Left ventricle myocardium inferior (tissue), 1 donor: Measurements from ENCODE around the gene BICC1. TPM values are rescaled to one million over a fixed set of nuclear protein-coding genes. Genes with fewer than 3 reads are reported as not detected.

Experiments used
- DNase-seq: peaks from one replicate; pipeline ENCODE4 v3.0.0-alpha.2; 2020
- H3K27ac ChIP-seq: fragments of 200-600 bp; replicated peaks from 2 replicates; pipeline ENCODE4 v1.8.0; 2021
- H3K27me3 ChIP-seq: fragments of 200-600 bp; 2 replicates; pipeline ENCODE4 v1.8.0; 2021; ENCODE audit warnings: low read depth
- H3K36me3 ChIP-seq: fragments of 200-600 bp; 2 replicates; pipeline ENCODE4 v1.8.0; 2021
- H3K4me1 ChIP-seq: fragments of 200-600 bp; 2 replicates; pipeline ENCODE4 v1.8.0; 2021
- H3K4me3 ChIP-seq: fragments of 200-600 bp; 2 replicates; pipeline ENCODE4 v1.8.0; 2021; ENCODE audit warnings: mild to moderate bottlenecking, moderate library complexity
- H3K9me3 ChIP-seq: fragments of 200-600 bp; replicated peaks from 2 replicates; pipeline ENCODE4 v1.8.0; 2021
- intact Hi-C: fragments of 100-400 bp; cut with micrococcal nuclease; formaldehyde crosslinking; loops from one replicate; pipeline ENCODE4 v1.11.0; 2022
- total RNA-seq: library from RNA; stranded (reverse); fragmentation: NEBNext Ultra II Directional; extraction: Animal tissue kit (Norgen Biotek cat#: 25700); gene quantifications from one replicate; pipeline ENCODE4 v1.2.1, GENCODE V29; 2021
- TF ChIP-seq, protein P1 (sequence below): fragments of 200-600 bp; IDR thresholded peaks from 2 replicates; pipeline ENCODE4 v1.8.0; 2021; ENCODE audit warnings: antibody characterized with exemption, mild to moderate bottlenecking, borderline replicate concordance
- donor health status: DM: no; HTN: yes; CAD: no; lungs with severe emphysema.

Gene BICC1
- total RNA-seq, 1 donor from 2014 or later: 5.7 TPM

DNA sequence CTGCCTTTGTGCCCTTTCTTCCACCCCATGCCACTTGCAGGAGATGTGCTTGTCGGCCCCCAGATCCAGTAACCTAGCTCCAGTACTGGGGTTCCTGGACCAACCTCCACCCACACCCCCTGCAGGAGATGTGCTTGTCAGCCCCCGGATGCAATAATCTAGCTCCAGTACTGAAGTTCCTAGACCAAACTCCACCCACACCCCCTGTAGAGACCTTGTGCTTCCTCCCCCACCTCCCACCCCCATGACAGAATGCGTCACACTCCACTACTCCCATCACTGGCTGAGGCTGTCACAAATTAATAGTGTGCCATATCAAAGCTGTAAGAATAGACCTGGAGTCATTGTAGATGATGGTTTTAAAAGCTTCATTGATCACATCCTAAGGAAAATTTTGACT, 185.0 kb downstream of the BICC1 start:
- intact Hi-C loops: no loop called here
- Histone ChIP-seq H3K4me1 (no peaks in the 10 kb centered on the region), H3K36me3 (no peaks in the 10 kb centered on the region), H3K27ac (no peak overlapping the region), H3K27me3 (no peaks in the 10 kb centered on the region), H3K9me3 (peaks cover 4% of the 10 kb centered on the region), H3K4me3 (no peak overlapping the region)
- TF ChIP-seq, protein P1, sequence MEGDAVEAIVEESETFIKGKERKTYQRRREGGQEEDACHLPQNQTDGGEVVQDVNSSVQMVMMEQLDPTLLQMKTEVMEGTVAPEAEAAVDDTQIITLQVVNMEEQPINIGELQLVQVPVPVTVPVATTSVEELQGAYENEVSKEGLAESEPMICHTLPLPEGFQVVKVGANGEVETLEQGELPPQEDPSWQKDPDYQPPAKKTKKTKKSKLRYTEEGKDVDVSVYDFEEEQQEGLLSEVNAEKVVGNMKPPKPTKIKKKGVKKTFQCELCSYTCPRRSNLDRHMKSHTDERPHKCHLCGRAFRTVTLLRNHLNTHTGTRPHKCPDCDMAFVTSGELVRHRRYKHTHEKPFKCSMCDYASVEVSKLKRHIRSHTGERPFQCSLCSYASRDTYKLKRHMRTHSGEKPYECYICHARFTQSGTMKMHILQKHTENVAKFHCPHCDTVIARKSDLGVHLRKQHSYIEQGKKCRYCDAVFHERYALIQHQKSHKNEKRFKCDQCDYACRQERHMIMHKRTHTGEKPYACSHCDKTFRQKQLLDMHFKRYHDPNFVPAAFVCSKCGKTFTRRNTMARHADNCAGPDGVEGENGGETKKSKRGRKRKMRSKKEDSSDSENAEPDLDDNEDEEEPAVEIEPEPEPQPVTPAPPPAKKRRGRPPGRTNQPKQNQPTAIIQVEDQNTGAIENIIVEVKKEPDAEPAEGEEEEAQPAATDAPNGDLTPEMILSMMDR: no peak
- no peak for DNase-seq

DNA sequence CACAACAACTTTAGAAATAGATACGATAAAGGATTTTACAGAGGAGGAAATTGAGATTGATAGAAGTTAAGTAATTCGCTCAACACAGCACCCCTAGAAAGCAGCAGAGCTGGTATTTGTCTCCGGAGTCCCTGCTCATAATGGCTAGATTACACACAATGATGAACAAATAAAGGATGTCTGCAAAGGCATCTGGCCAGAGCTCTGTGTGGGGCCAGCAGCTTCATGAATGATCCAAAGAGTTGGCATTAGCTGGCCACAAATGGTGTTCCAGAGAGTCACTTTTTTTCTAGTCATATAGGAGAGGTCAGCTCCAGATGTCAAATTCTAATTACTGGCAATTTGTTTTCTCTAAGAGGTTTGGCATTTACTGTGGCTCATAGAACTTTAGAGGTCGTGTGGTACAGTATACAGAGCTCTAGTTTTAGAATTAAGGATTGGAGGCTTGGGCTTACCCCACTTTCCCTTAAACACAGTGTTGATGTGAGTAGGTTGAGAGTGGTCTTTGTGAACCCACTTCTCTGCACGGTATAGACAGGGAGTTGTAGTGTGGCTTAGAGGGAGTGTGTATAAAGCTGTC, 186.2 kb downstream of the BICC1 start:
- intact Hi-C loops: no loop called here
- H3K27ac ChIP-seq: no peak overlapping the region
- TF ChIP-seq, protein P1: no peak
- no peak for DNase-seq
- H3K4me3 ChIP-seq: no peak overlapping the region
- H3K4me1 ChIP-seq: no peaks in the 10 kb centered on the region
- H3K9me3 ChIP-seq: peaks cover 1% of the 10 kb centered on the region
- no peaks in the 10 kb centered on the region for H3K36me3 ChIP-seq
- H3K27me3 ChIP-seq: no peaks in the 10 kb centered on the region

DNA sequence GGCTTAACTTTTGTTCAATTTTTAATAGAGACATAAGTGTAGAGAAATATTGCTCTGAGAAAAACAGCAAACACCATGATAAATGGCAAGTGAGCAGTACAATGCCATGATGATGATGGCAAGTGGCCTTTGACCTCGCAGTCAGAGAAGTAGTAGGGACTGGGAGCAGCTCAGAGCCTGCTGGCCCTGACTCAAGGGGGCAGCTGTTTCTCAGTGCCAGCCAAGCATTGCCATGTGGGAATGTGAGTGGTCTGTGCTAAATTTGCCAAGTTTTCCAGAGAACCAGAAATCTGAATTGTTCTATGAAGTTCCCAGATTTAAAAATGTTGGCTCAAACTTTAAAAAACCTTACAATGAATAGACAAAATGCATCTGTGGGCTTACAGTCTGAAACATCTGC, 187.9 kb downstream of the BICC1 start:
- TF ChIP-seq, protein P1: no peak
- Histone ChIP-seq H3K4me3 (no peak overlapping the region), H3K36me3 (no peaks in the 10 kb centered on the region), H3K27me3 (no peaks in the 10 kb centered on the region), H3K4me1 (no peaks in the 10 kb centered on the region), H3K9me3 (peaks cover under 1% of the 10 kb centered on the region), H3K27ac (peak overlapping the region; percentile 50)
- intact Hi-C loops: no loop called here
- no peak for DNase-seq

DNA sequence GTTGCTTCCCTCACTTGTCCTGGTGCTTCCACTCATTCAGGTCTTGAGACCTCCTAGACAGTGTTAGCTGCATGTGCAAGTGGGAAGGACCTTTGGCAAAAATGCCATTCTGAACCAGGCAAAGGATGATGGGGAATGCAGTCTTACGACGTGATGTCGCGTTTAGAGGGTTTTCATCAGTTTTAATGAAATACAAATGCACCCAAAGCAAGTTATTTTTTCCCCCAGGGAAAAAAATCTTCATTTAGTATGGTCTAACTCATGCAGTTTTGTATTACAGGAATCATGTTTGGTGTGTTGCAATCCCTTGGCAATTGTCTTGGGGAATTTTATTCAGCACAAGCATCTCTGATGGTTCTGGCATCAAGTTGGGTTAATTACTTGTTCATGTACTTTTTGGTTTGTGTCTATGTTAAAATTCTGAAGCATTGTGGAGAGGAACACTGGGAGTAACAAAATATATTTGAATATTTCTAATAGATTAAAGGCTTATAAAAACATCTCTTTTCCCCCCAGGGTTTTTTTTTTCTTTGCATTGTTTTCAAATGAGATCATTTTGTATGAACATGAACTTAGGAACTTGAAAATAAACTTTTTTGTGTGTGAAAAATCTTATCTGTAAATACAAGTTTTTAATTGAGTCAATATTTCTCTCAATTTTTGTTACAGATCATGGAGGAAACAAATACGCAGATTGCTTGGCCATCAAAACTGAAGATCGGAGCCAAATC, 188.9 kb downstream of the BICC1 start:
- Histone ChIP-seq H3K27ac (peak overlapping the region; percentile 50), H3K36me3 (no peaks in the 10 kb centered on the region), H3K27me3 (no peaks in the 10 kb centered on the region), H3K9me3 (peaks cover 10% of the 10 kb centered on the region), H3K4me3 (no peak overlapping the region), H3K4me1 (no peaks in the 10 kb centered on the region)
- no peak for DNase-seq
- intact Hi-C loops: no loop called here
- TF ChIP-seq, protein P1: no peak

DNA sequence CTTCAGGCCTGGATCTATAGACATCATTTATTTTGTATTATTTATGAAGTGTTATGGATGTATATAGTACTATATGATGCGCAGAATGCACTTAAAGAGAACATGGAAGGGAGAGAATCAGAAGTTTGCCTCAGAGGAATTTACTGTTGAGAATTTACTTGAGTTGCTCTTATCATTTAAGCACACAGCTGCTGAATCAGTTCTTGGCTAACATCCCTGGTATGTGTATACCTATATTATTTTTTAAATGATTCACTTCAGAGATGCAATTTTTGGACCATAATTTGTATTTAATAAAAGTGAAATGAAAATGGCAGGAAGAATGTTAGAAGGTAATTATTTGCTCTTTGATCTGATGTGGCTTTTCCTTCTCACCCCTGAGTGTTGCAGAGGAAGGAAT, 191.6 kb downstream of the BICC1 start:
- TF ChIP-seq, protein P1: no peak
- Histone ChIP-seq H3K4me1 (no peaks in the 10 kb centered on the region), H3K9me3 (peaks cover 10% of the 10 kb centered on the region), H3K4me3 (no peak overlapping the region), H3K36me3 (no peaks in the 10 kb centered on the region), H3K27me3 (no peaks in the 10 kb centered on the region), H3K27ac (no peak overlapping the region)
- intact Hi-C loops: no loop called here
- no peak for DNase-seq
